AG09319 (cell line): Measurements from ENCODE around the gene EGFL7.

Experiments
- DNase-seq: peaks from one replicate; pipeline ENCODE4 v3.0.0-alpha.2; 2010; ENCODE audit warnings: low read depth; ENCODE audit errors: extremely low read depth
- TF ChIP-seq, protein P1 (sequence below): IDR thresholded peaks from 2 replicates; pipeline ENCODE4 v1.5.1; 2011; ENCODE audit warnings: low read depth, mild to moderate bottlenecking, inconsistent platforms, low read length, moderate library complexity

EGFL7 gene

DNA sequence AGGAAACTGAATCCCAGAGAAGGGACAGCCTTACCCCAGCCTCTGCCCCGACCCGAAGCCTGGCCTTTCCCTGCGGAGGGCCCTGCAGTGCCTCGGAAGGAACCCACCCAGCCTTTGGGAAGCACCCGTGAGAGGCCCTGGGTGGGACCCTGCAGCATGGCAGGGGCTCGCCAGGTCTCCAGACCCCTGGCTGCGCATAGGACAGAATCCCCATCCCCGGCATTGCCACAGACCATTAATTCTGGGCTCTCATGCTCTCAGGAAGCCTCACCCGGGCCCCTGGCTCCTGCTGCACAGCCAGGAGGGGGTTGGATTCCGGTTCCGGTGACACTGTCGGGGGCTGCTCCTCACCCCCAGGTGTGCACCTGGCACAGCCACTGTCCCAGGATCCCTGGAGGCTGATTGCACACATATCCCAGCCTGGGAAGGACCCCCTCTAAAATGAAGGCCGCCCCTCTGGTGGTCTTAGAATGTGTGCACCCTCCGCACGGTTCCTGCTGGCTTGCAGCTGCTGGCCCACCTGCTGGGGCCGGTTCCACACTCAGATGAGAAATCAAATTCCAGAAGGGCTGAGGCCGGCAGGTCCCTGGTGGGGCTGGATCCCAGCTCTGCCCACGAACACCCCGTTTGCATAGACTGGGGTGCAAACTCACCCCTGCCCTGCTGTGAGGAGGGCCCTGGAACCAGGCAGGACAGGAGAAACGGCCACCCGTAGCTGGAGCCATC, 4.7 kb downstream of the EGFL7 start:
- TF ChIP-seq, protein P1, sequence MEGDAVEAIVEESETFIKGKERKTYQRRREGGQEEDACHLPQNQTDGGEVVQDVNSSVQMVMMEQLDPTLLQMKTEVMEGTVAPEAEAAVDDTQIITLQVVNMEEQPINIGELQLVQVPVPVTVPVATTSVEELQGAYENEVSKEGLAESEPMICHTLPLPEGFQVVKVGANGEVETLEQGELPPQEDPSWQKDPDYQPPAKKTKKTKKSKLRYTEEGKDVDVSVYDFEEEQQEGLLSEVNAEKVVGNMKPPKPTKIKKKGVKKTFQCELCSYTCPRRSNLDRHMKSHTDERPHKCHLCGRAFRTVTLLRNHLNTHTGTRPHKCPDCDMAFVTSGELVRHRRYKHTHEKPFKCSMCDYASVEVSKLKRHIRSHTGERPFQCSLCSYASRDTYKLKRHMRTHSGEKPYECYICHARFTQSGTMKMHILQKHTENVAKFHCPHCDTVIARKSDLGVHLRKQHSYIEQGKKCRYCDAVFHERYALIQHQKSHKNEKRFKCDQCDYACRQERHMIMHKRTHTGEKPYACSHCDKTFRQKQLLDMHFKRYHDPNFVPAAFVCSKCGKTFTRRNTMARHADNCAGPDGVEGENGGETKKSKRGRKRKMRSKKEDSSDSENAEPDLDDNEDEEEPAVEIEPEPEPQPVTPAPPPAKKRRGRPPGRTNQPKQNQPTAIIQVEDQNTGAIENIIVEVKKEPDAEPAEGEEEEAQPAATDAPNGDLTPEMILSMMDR: no peak
- no peak for DNase-seq

DNA sequence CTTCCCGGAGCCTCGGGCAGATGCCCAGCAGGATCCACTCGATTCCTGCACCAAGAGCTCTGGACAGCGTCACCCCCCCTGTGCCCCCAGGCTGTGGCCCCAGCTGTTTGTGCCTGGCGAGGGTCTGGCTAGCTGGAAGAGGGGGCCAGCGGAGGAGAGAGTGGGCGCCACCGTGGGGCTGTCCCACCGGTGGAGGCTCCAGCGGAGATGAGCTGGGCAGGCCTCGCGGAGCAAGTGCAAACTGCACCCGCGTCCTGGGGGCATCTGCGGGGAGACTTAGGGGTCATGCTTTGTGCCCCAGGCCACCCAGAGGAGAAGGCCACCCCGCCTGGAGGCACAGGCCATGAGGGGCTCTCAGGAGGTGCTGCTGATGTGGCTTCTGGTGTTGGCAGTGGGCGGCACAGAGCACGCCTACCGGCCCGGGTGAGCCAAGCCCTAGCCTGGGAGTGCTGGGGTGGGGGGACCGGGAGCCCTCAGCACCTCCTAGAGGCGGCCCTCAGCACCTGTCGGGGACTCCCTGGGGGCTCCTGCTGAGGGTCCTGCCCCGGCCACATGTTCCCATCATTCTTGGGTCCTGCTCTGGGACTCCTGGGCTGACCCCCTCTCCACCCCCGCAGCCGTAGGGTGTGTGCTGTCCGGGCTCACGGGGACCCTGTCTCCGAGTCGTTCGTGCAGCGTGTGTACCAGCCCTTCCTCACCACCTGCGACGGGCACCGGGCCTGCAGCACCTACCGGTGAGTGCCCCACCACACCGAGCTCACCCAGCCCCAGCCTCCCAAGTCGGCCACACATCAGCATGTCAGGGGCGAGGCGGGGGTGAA, 5.4 kb downstream of the EGFL7 start:
- no peak for DNase-seq
- TF ChIP-seq, protein P1: no peak

DNA sequence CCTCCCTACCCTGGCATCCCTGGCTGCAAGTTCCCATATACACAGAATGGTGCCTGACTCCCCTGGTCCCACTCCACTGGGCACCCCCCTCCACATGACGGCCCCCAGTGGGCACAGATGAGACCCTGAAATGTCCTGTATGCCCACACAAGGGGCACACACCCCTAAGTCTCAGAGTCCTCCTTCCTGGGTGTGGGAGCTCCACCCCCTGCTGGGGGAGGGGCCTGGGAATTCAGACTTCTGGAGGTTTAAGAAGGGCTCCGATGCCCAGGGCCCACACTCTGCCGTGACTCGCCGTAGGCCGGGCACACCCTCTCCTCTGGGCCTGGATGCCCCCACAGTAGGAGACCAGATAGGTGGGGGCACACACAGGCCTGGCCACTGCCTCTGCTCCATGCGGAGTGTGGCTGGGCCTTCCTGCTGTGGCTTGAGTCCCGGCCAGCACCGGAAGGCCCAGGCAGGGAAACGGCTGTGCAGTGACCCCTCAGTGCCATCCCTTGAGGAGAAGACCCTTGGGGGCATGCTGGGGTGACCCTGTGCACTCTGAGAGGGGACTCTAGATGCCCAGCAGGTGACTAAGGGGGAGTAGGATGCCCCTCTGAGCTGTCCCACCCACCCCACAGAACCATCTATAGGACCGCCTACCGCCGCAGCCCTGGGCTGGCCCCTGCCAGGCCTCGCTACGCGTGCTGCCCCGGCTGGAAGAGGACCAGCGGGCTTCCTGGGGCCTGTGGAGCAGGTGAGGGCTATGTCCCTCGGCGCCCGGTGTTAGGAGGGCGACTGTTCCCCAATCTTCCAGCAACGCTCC, 6.5 kb downstream of the EGFL7 start:
- no peak for DNase-seq
- TF ChIP-seq, protein P1: no peak

DNA sequence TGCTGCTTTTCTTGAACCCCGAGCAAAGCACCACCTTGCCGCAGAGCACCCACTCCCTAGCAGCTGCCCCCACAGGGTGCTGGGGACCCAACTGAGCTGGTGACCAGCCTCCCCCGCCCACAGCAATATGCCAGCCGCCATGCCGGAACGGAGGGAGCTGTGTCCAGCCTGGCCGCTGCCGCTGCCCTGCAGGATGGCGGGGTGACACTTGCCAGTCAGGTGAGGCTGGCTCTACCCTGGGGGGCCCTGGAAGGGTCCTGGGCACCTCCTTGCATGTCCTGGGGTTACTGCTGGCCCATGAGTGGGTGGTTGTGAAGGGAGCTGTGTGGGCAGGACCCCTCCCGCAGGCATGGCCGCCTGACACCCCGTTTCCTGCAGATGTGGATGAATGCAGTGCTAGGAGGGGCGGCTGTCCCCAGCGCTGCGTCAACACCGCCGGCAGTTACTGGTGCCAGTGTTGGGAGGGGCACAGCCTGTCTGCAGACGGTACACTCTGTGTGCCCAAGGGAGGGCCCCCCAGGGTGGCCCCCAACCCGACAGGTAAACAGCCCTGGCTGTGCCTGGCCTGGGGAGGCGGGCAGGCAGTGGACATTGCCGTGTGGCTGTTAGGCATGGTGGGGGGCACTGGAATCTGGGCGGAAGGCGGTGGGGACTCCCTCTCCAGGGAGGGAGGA, 7.2 kb downstream of the EGFL7 start:
- no peak for DNase-seq
- TF ChIP-seq, protein P1: no peak

DNA sequence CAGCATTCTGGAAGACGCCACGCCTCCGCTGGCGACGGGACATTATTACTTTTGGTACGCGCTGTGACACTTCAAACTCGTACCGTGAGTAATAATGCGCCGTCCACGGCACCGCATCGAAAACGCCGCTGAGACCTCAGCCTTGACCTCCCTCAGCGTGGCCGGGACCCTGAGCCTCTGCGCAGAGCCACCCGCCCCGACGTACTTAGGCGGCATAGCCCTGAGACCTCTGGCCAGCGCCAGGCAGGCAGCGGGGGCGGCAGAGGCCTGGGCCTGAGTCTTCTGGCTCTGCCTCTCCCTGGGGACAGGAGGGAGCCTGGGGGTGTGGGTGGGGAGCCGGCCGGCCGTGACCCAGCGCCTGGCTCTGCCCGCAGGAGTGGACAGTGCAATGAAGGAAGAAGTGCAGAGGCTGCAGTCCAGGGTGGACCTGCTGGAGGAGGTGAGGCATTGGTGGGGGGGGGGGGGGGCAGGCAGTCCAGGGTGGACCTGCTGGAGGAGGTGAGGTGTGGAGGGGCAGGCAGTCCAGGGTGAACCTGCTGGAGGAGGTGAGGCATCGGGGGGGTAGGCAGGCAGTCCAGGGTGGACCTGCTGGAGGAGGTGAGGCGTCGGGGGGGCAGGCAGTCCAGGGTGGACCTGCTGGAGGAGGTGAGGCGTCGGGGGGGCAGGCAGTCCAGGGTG, 8.0 kb downstream of the EGFL7 start:
- TF ChIP-seq, protein P1: no peak

DNA sequence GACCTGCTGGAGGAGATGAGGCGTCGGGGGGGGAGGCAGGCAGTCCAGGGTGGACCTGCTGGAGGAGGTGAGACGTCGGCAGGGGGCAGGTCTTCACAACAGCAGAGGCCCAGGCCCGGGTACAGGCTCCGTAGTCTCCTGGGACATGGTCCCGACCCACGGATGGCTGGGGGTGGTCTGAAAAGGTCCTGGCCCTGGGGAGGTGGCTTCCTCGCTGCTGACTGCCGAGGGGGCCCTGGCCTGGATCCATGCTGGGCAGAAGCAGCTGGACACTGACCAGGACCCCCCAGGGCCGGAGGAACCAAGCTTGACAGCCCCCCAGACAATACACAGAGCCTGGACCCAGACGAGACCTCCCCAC, 8.5 kb downstream of the EGFL7 start:
- DNase-seq: no peak

More for the DNA sequence above, 8.0 kb downstream of the EGFL7 start:
- no peak for DNase-seq

More for the DNA sequence above, 8.5 kb downstream of the EGFL7 start:
- TF ChIP-seq, protein P1: no peak
